ENCODE data around the gene CCDC80. TPM values are rescaled to one million over a fixed set of nuclear protein-coding genes. Genes with fewer than 3 reads are reported as not detected.

The CCDC80 gene
- total and polyA plus RNA-seq, 2 experiments from 2014 or later: 26.4 to 27.7 TPM

GRCh38 chr3:112632596-112632995, 8.3 kb downstream of the CCDC80 start:
- H3K4me1 ChIP-seq (ENCODE audit: low read depth): peaks cover 30% of the 10 kb centered on the region
- H3K4me3 ChIP-seq: no peak overlapping the region
- no peaks in the 10 kb centered on the region for H3K36me3 ChIP-seq
- no peak overlapping the region for H3K27ac ChIP-seq
- H3K27me3 ChIP-seq: no peaks in the 10 kb centered on the region
- DNase-seq (ENCODE audit: low read depth in 1 of 2, low spot score in 1 of 2): no peak
- H3K9me3 ChIP-seq (ENCODE audit: low read depth): no peaks in the 10 kb centered on the region
- no peak for TF ChIP-seq CTCF (IDR thresholded peaks at IDR 0.05; ENCODE audit: low read depth, low read length)

GRCh38 chr3:112631257-112631656, 9.7 kb downstream of the CCDC80 start:
- no peak for TF ChIP-seq CTCF (IDR thresholded peaks at IDR 0.05; ENCODE audit: low read depth, low read length)
- peaks cover 39% of the 10 kb centered on the region for H3K4me1 ChIP-seq (ENCODE audit: low read depth)
- H3K4me3 ChIP-seq: no peak overlapping the region
- no peak for DNase-seq (ENCODE audit: low read depth in 1 of 2, low spot score in 1 of 2)
- no peaks in the 10 kb centered on the region for H3K27me3 ChIP-seq
- no peaks in the 10 kb centered on the region for H3K36me3 ChIP-seq
- H3K27ac ChIP-seq: no peak overlapping the region
- H3K9me3 ChIP-seq (ENCODE audit: low read depth): no peaks in the 10 kb centered on the region

GRCh38 chr3:112629425-112629824, 11.5 kb downstream of the CCDC80 start:
- H3K4me3 ChIP-seq: no peak overlapping the region
- peak; percentile 54 to 93 for DNase-seq (ENCODE audit: low read depth in 1 of 2, low spot score in 1 of 2)
- TF ChIP-seq CTCF (IDR thresholded peaks at IDR 0.05; ENCODE audit: low read depth, low read length): no peak
- H3K27me3 ChIP-seq: no peaks in the 10 kb centered on the region
- peaks cover 44% of the 10 kb centered on the region for H3K4me1 ChIP-seq (ENCODE audit: low read depth)
- no peak overlapping the region for H3K27ac ChIP-seq
- H3K36me3 ChIP-seq: no peaks in the 10 kb centered on the region
- H3K9me3 ChIP-seq (ENCODE audit: low read depth): no peaks in the 10 kb centered on the region

- H3K27ac ChIP-seq: no peak overlapping the region
- no peak for TF ChIP-seq CTCF (IDR thresholded peaks at IDR 0.05; ENCODE audit: low read depth, low read length)
- no peaks in the 10 kb centered on the region for H3K27me3 ChIP-seq
- H3K36me3 ChIP-seq: no peaks in the 10 kb centered on the region
- peaks cover 53% of the 10 kb centered on the region for H3K4me1 ChIP-seq (ENCODE audit: low read depth)
- H3K4me3 ChIP-seq: no peak overlapping the region
- DNase-seq (ENCODE audit: low read depth in 1 of 2, low spot score in 1 of 2): peak in 1 of 2 donors; percentile 1
- no peaks in the 10 kb centered on the region for H3K9me3 ChIP-seq (ENCODE audit: low read depth)
Measured at GRCh38 chr3:112627919-112628466, 12.9 kb downstream of the CCDC80 start.

GRCh38 chr3:112627419-112627818, 13.5 kb downstream of the CCDC80 start:
- Histone ChIP-seq H3K27me3 (no peaks in the 10 kb centered on the region), H3K4me1 (ENCODE audit: low read depth) (peaks cover 47% of the 10 kb centered on the region), H3K4me3 (no peak overlapping the region), H3K27ac (no peak overlapping the region), H3K9me3 (ENCODE audit: low read depth) (no peaks in the 10 kb centered on the region), H3K36me3 (no peaks in the 10 kb centered on the region)
- TF ChIP-seq CTCF (IDR thresholded peaks at IDR 0.05; ENCODE audit: low read depth, low read length): no peak
- DNase-seq (ENCODE audit: low read depth in 1 of 2, low spot score in 1 of 2): peak in 1 of 2 donors; percentile 22

All from cardiac muscle cell (in vitro differentiated cells and primary cell).